NCI-H774 (cell line): ENCODE data around the gene PTPRN.

Source experiments
- DNase-seq: peaks from one replicate; lab custom pipeline; 2025; lab: John Stamatoyannopoulos, UW

PTPRN gene

DNA sequence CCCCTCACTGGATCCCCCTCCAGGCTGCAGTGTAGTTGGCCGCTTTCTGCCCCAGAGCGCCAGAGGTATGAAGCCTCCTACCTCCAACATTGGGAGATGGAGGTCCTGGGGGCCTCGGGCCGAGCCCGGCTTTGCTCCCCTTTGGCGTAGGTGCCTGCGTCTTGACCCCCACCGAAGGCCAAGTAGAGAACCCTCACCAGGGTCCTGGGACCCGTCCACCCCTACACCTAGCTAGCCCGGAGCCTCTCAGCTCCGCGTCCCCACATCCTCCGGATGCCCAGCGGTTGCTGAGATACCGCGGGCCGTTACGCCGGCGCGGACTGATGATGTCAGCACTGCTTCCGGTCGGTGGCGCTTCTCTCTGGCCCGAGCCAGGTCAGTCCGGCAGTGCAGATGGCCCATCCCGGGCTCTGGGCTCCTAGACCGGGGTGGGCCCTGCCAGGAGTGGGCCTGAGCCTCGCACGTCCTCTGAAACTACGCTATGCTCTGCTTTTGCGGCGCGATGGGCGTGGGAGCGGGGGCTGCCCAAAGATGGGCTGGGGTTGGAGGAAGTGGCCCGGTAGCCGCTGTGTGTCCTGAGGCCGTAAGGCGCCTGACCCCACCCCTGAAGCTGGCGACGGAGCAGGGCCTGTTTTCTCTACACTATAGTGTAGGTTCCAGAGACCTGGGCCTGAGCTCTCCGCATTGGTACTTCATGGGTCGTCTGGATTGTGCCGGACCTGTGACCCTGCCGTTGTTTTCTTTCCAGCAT lies 63.9 kb downstream of the PTPRN start, which contains the start of the genes GLB1L and STK16:
TSS of gene GLB1L (minus strand) at position 297 of the 751 bp plus-strand sequence. CDS start 1,871 bp downstream, outside the sequence.
TSS of gene STK16 (plus strand) at position 332 of the 751 bp plus-strand sequence. CDS start 521 bp downstream, outside the sequence.
- DNase-seq = peak; percentile 87

DNA sequence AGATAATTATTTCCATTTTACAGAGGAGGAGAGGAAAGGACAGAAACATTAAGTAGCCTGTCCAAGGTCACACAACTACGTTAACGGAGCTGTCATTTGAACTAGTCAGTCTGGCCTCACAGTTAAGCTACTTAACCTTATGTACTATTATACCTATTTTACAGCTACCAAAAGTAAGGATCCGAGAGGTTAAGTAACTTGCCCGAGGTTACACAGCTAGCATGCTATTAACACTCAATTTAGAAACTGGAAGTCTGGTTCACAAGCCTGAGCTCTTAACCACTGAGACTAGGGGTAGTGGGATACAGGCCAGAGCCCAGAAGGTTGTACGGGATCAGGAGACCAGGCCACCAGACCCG lies 64.4 kb downstream of the PTPRN start:
- DNase-seq = no peak

DNA sequence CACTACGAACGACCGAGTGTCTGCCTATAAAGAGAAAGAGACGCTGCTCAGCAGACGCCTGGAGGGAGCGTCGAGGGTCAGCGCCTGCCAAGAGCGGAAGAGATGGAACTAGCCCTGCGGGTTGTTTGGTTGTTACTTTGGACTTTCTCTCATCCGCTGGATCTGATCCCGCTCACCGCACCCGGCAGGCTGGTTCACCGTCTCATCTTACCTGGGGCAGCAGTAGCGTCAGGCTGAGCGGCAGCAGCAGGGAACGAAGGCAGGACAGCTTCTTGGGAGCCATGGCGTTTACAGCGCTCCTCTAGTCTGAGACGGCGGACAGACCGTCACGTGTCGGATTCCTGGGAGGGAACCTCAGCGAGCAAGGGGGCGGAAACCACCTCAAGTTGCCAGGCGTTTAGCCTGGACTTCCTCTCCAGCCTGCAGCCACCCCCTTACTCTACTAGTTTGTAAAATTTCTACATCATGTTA lies 65.9 kb downstream of the PTPRN start:
- DNase-seq = no peak
